K562 (cell line): ENCODE data around the gene SIGLEC1. TPM values are rescaled to one million over a fixed set of nuclear protein-coding genes. Genes with fewer than 3 reads are reported as not detected.

Source experiments
- ATAC-seq: fragments of 200-7000 bp; cut with Tn5 transposase; 3 replicates; pipeline ENCODE4 v1.9.1; 2020; ENCODE audit warnings: moderate library complexity
- BruUV-seq: library from RNA; stranded (reverse); fragments of 400-500 nt; replicated peaks from 2 replicates; lab custom pipeline; 2021; lab: Mats Ljungman, UMichigan
- CTCF ChIA-PET: fragments of 300-600 bp; formaldehyde crosslinking; extraction: SDS; loops from one replicate; lab custom pipeline; 2021; ENCODE audit warnings: low intra/inter-chr PET ratio; lab: Yijun Ruan, JAX
- POLR2A ChIA-PET: fragments of 300-600, 350-650 bp; sonication (Branson Sonifier 250); formaldehyde crosslinking; extraction: SDS; loops from one replicate; lab custom pipeline; 2021; ENCODE audit warnings: antibody characterized with exemption, inconsistent platforms; lab: Yijun Ruan, JAX
- DNase-seq, 4 experiments: peaks; one replicate each; pipeline versions ENCODE4 v3.0.0 to v3.0.0-alpha.2; 2011 to 2018; ENCODE audit warnings: low spot score in 3 of 4, mixed read lengths in 3 of 4; ENCODE audit errors: extremely low read depth in 1 of 4
- FAIRE-seq: peaks from 2 replicates; lab custom pipeline; 2011; peaks lifted over from hg19 to GRCh38; lab: Jason Lieb, UNC
- H2AFZ ChIP-seq: 2 replicates; pipeline ENCODE4 v1.6.0; 2011; ENCODE audit warnings: low read depth, low read length, control low read depth, inconsistent platforms
- H3K27ac ChIP-seq: fragments of 200-600 bp; 3 replicates; pipeline ENCODE4 v1.8.0; 2011; ENCODE audit warnings: low read depth, mild to moderate bottlenecking, control low read depth, inconsistent platforms, low read length, moderate library complexity, mixed read lengths; ENCODE audit errors: extremely low read depth
- H3K27me3 ChIP-seq, 2 experiments: fragments of 300-600 bp in 1 of 2; 2 replicates in 1 of 2; 3 replicates in 1 of 2; pipeline versions ENCODE4 v1.6.0 to v1.8.0; 2011; ENCODE audit warnings: inconsistent platforms in 2 of 2, low read length in 2 of 2, mild to moderate bottlenecking in 1 of 2, mixed read lengths in 1 of 2, moderate library complexity in 1 of 2; ENCODE audit not compliant: control insufficient read depth in 2 of 2, insufficient read depth in 2 of 2
- H3K36me3 ChIP-seq: fragments of 300-600 bp; 3 replicates; pipeline ENCODE4 v1.8.0; 2011; ENCODE audit warnings: mild to moderate bottlenecking, low read length, inconsistent platforms; ENCODE audit not compliant: control insufficient read depth, insufficient read depth
- H3K4me1 ChIP-seq, 2 experiments: fragments of 200-600 bp in 1 of 2; replicated peaks in 1 of 2; 2 replicates in 1 of 2; 3 replicates in 1 of 2; pipeline versions ENCODE4 v1.5.1 to v1.8.0; 2011; ENCODE audit warnings: inconsistent platforms in 2 of 2, low read length in 2 of 2, mild to moderate bottlenecking in 1 of 2, mixed read lengths in 1 of 2, moderate library complexity in 1 of 2; ENCODE audit not compliant: control insufficient read depth in 2 of 2, insufficient read depth in 2 of 2
- H3K4me2 ChIP-seq: 2 replicates; pipeline ENCODE4 v1.6.1; 2011; ENCODE audit warnings: low read length, control low read depth, inconsistent platforms, mixed read lengths; ENCODE audit not compliant: insufficient read depth
- H3K4me3 ChIP-seq: fragments of 200-600 bp; sonication (generic), shearing (Covaris generic); 2 replicates; pipeline ENCODE4 v1.5.1; 2016; ENCODE audit warnings: control low read depth, inconsistent platforms
- H3K79me2 ChIP-seq: fragments of 200-600 bp; 3 replicates; pipeline ENCODE4 v1.8.0; 2011; ENCODE audit warnings: low read length, inconsistent platforms; ENCODE audit not compliant: control insufficient read depth, insufficient read depth
- H3K9ac ChIP-seq, 2 experiments: 2 replicates each; pipeline versions ENCODE4 v1.6.0 to v1.6.1; 2011; ENCODE audit warnings: low read depth in 2 of 2, low read length in 2 of 2, control low read depth in 1 of 2, inconsistent platforms in 1 of 2, mild to moderate bottlenecking in 1 of 2, mixed read lengths in 1 of 2; ENCODE audit not compliant: insufficient read depth in 1 of 2
- H3K9me1 ChIP-seq: one replicate; pipeline ENCODE4 v1.6.0; 2011; ENCODE audit warnings: inconsistent platforms, mild to moderate bottlenecking, low read length, moderate library complexity; ENCODE audit not compliant: control insufficient read depth, insufficient read depth
- H3K9me3 ChIP-seq: replicated peaks from 2 replicates; pipeline ENCODE4 v1.5.1; 2011; ENCODE audit warnings: low read depth, low read length, inconsistent platforms; ENCODE audit not compliant: control insufficient read depth, insufficient read depth
- H4K20me1 ChIP-seq: replicated peaks from 2 replicates; pipeline ENCODE4 v1.6.1; 2011; ENCODE audit warnings: low read length, inconsistent platforms, mixed read lengths; ENCODE audit not compliant: control insufficient read depth, insufficient read depth
- CAMTA2 ChIP-seq: fragments of 250-450 bp; sonication (Bioruptor Pico); conservative IDR thresholded peaks from 2 replicates; pipeline ENCODE4 v1.5.1; 2022
- COPS2 ChIP-seq: fragments of 450-650 bp; conservative IDR thresholded peaks from 2 replicates; pipeline ENCODE4 v1.6.1; 2016; ENCODE audit warnings: mild to moderate bottlenecking, moderate library complexity
- ESRRB ChIP-seq: fragments of 250-450 bp; sonication (Bioruptor Pico); IDR thresholded peaks from 2 replicates; pipeline ENCODE4 v1.5.0; 2020; ENCODE audit warnings: mild to moderate bottlenecking, moderate library complexity, borderline replicate concordance
- ETV6 ChIP-seq, 3 experiments: fragments of 150-350 bp in 1 of 3; sonication (generic) in 1 of 3; formaldehyde crosslinking in 1 of 3; IDR thresholded peaks; 2 replicates each; pipeline versions ENCODE4 v1.6.1 to v1.8.0; 2014 to 2022; ENCODE audit warnings: borderline replicate concordance in 2 of 3, low read depth in 2 of 3, antibody characterized with exemption in 1 of 3, low read length in 1 of 3, mild to moderate bottlenecking in 1 of 3, missing genetic modification reagents in 1 of 3
- POLR2G ChIP-seq: fragments of 200-400 bp; formaldehyde crosslinking; IDR thresholded peaks from 2 replicates; pipeline ENCODE4 v1.6.1; 2017; ENCODE audit warnings: low read depth, mild to moderate bottlenecking, antibody characterized with exemption, low read length, moderate library complexity
- ZFP1 ChIP-seq: fragments of 450-650 bp; formaldehyde crosslinking; IDR thresholded peaks from 2 replicates; pipeline ENCODE4 v1.4.0; 2020; ENCODE audit warnings: mild to moderate bottlenecking, mixed read lengths
- WGBS: fragments of 100-300 bp; shearing (Covaris generic); methylation state at CpG from one replicate; pipeline ENCODE4 v1.1.6; 2016; ENCODE audit warnings: low coverage, mixed read lengths; ENCODE audit not compliant: insufficient coverage; ENCODE audit errors: missing lambda C conversion rate; 5-methylcytosine and 5-hydroxymethylcytosine counted together
- in situ Hi-C: fragments of 300-500 bp; cut with MboI; formaldehyde crosslinking; loops from 4 replicates; pipeline ENCODE4 v1.15.0; 2018; ENCODE audit warnings: inconsistent platforms, mixed read lengths
- intact Hi-C: fragments of 100-400 bp; cut with micrococcal nuclease; formaldehyde crosslinking; loops from 2 replicates; pipeline ENCODE4 v1.14.2; 2022
- polyA plus RNA-seq, 8 experiments: library from polyadenylated mRNA; depleted of rRNA in 4 of 8; stranded (reverse) in 5 of 8; unstranded in 3 of 8; fragments of >200 nt; fragmentation: Nextera tagmentation in 2 of 8; fragmentation: Illumina TruSeq in 1 of 8; extraction: Ambion mirVana in 2 of 8; extraction: Trizol in 1 of 8; gene quantifications; 2 replicates each; pipeline versions ENCODE4 v1.2.1 to v1.2.3, GENCODE V29; 2011 to 2014; ENCODE audit warnings: inconsistent platforms in 1 of 8, missing spikeins in 1 of 8
- total RNA-seq, 7 experiments: library from RNA; depleted of rRNA in 6 of 7; stranded (reverse); fragments of >200 nt in 6 of 7; fragmentation: Illumina TruSeq in 2 of 7; extraction: Trizol in 2 of 7; gene quantifications; 2 replicates each; pipeline versions ENCODE4 v1.2.1 to v1.2.3, GENCODE V29; 2011 to 2021; ENCODE audit warnings: low replicate concordance in 1 of 7

The SIGLEC1 gene
- total and polyA plus RNA-seq, 9 of the 15 experiments (the other 6 are each of a cell fraction or from before 2014, with no cell fraction given): 0.05 to 0.07 TPM; not detected in 7

DNA sequence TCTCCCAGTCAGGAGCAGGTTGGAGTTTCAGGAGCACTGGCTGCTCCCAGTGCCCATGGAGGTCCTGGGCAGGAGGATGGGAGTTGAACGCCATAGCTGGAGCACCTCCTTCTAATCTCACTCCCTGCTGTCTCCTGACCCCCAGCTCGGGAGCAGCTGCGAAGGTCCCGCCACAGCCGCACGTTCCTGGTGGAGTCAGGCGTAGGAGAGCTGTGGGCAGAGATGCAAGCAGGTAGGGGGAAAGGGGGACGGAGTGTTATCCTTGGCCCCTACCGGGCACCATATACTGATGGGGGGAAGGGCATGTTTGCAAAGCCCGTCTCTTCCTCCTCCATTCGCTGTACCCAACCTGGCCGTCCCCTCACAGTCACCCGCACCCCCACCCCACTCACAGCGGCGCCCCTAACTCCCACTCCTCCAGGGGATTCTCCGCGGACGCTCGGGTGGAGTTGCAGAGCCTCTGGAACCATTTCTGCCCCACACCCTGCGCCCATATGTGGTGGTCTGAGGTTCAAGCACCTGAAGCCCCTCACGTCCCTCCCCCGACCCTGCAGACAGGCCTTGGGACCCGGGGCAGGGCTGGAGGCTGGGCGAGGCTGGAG lies 36.8 kb upstream of the SIGLEC1 start:
- POLR2A ChIA-PET: interaction anchor here (0.5 to 0.7 kb wide), 2 partner anchors 342 to 820 kb away, joined by 3 read pairs; no protein-coding TSS in a partner anchor
- H3K9me1 ChIP-seq: peaks cover 2% of the 10 kb centered on the region
- H4K20me1 ChIP-seq: no peaks in the 10 kb centered on the region
- intact Hi-C loops (no loop called here), in situ Hi-C loops (no loop called here)
- no peak for FAIRE-seq
- H3K36me3 ChIP-seq: peaks cover 13% of the 10 kb centered on the region; the same call in 2 of the 3 replicates
- peaks cover 0 to 39% of the 10 kb centered on the region in 2 experiments; a peak in 3 of 5 replicates for H3K4me1 ChIP-seq
- H3K9ac ChIP-seq: no peak overlapping the region
- TF ChIP-seq COPS2: no peak
- H3K79me2 ChIP-seq: no peaks in the 10 kb centered on the region
- no peak overlapping the region for H3K4me2 ChIP-seq
- no peaks in the 10 kb centered on the region for H3K27me3 ChIP-seq
- no peaks in the 10 kb centered on the region for H3K9me3 ChIP-seq
- CTCF ChIA-PET: interaction anchor here (0.8 kb wide), 1 partner anchor 33 kb away, joined by 3 read pairs; no protein-coding TSS in a partner anchor
- no peak for ATAC-seq
- no peak overlapping the region for H2AFZ ChIP-seq
- no peak overlapping the region for H3K4me3 ChIP-seq
- WGBS: 40% methylated on average over 3 of the region's 24 CpGs
- DNase-seq: no peak
- no TSS peak for BruUV-seq
- no peak overlapping the region for H3K27ac ChIP-seq

DNA sequence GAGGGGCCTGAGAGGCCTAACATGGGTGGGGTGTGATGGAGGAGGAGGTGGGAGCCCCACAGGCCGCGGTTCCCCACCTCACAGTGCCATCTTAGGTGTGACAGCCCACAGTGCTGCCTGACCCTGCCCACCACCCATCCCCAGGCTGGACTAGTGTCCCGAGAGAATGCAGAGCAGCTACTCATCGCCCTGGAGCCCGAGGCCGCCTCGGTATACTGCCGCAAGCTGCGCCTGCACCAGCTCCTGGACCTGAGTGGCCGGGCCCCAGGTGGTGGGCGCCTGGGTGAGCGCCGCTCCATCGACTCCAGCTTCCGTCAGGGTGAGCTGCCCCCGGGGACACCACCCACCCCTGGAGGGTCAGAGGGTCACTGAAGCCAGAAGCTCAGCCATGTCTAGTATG lies 35.7 kb upstream of the SIGLEC1 start:
- intact Hi-C loops: no loop called here
- H2AFZ ChIP-seq: no peak overlapping the region
- TF ChIP-seq ETV6 (IDR thresholded peaks at IDR 0.05; ENCODE audit: borderline replicate concordance in 1 of 2, low read depth in 2 of 2, low read length in 1 of 2) (no peak), ETV6 (CRISPR knock-in tag; IDR thresholded peaks at IDR 0.05; ENCODE audit: borderline replicate concordance) (no peak), ZFP1 (no peak), POLR2G (peak; percentile 45), CAMTA2 (CRISPR knock-in tag) (no peak), ESRRB (CRISPR knock-in tag) (no peak)
- no peak overlapping the region for H3K27ac ChIP-seq
- ChIA-PET POLR2A (interaction anchor here (0.6 kb wide), 1 partner anchor 20 kb away, joined by 3 read pairs; the partner anchor contains the start of gene ADISSP), CTCF (no interaction called here)
- no peak overlapping the region for H3K4me2 ChIP-seq
- peaks cover 13% of the 10 kb centered on the region; the same call in 2 of the 3 replicates for H3K36me3 ChIP-seq
- H3K4me1 ChIP-seq: peaks cover 0 to 39% of the 10 kb centered on the region in 2 experiments; a peak in 3 of 5 replicates
- FAIRE-seq (no peak), DNase-seq (no peak), ATAC-seq (no peak)
- no peak overlapping the region for H3K4me3 ChIP-seq
- WGBS: 42% methylated on average over 8 of the region's 16 CpGs
- no TSS peak for BruUV-seq
- no peaks in the 10 kb centered on the region for H3K79me2 ChIP-seq
- no peaks in the 10 kb centered on the region for H3K27me3 ChIP-seq
- in situ Hi-C loops: no loop called here
- 0 out of 4 replicates have a peak overlapping the region, but pooled peaks of 1 of the 2 experiments have one; percentile 35 for H3K9ac ChIP-seq
- peaks cover 2% of the 10 kb centered on the region for H3K9me1 ChIP-seq
- H3K9me3 ChIP-seq: no peaks in the 10 kb centered on the region
- no peaks in the 10 kb centered on the region for H4K20me1 ChIP-seq
